GM21529 (cell line): ENCODE data around the gene ABAT.
A peak's percentile ranks its signal among the peaks of the same experiment; 100 is the strongest.

Experiments used
- ATAC-seq: cut with Tn5 transposase; IDR thresholded peaks from one replicate; pipeline ENCODE4 v1.9.1; 2021; ENCODE audit not compliant: unreplicated experiment

The ABAT gene

GRCh38 chr16:8808009-8808408 lies 133.6 kb downstream of the ABAT start:
- ATAC-seq, result no peak

- no peak for ATAC-seq
These were observed 134.4 kb downstream of the ABAT start for GRCh38 chr16:8808613-8809353.

- no peak for ATAC-seq
These were observed 137.9 kb downstream of the ABAT start for GRCh38 chr16:8812162-8812843.

GRCh38 chr16:8814095-8814806 lies 139.8 kb downstream of the ABAT start:
- ATAC-seq, result no peak

- no peak for ATAC-seq
These were observed 142.7 kb downstream of the ABAT start for GRCh38 chr16:8816967-8817655.

- ATAC-seq, result peak; percentile 84
These were observed 144.3 kb downstream of the ABAT start for GRCh38 chr16:8818504-8819270.

GRCh38 chr16:8819411-8820034 lies 145.1 kb downstream of the ABAT start:
- ATAC-seq, result no peak

GRCh38 chr16:8822403-8822802 lies 148.0 kb downstream of the ABAT start:
- ATAC-seq, result no peak

- no peak for ATAC-seq
These were observed 152.0 kb downstream of the ABAT start for GRCh38 chr16:8826278-8826879.

GRCh38 chr16:8828541-8829165 lies 154.2 kb downstream of the ABAT start:
- ATAC-seq, result no peak

GRCh38 chr16:8831450-8831849 lies 157.0 kb downstream of the ABAT start:
- no peak for ATAC-seq

GRCh38 chr16:8831871-8832716 lies 157.7 kb downstream of the ABAT start:
- ATAC-seq, result no peak

GRCh38 chr16:8832717-8833105 lies 158.3 kb downstream of the ABAT start:
- ATAC-seq, result no peak
